GM21423 (cell line): ENCODE results near the gene CALML4.
"Not testable (repeated sequence)": the region's sequence is repeated elsewhere in the genome, so short reads cannot be mapped to it uniquely, and the experiment has no call there.

ENCODE experiments used
- ATAC-seq: cut with Tn5 transposase; IDR thresholded peaks from one replicate; pipeline ENCODE4 v1.9.1; 2021; ENCODE audit warnings: mild to moderate bottlenecking, moderate library complexity; ENCODE audit not compliant: unreplicated experiment

The CALML4 gene

DNA sequence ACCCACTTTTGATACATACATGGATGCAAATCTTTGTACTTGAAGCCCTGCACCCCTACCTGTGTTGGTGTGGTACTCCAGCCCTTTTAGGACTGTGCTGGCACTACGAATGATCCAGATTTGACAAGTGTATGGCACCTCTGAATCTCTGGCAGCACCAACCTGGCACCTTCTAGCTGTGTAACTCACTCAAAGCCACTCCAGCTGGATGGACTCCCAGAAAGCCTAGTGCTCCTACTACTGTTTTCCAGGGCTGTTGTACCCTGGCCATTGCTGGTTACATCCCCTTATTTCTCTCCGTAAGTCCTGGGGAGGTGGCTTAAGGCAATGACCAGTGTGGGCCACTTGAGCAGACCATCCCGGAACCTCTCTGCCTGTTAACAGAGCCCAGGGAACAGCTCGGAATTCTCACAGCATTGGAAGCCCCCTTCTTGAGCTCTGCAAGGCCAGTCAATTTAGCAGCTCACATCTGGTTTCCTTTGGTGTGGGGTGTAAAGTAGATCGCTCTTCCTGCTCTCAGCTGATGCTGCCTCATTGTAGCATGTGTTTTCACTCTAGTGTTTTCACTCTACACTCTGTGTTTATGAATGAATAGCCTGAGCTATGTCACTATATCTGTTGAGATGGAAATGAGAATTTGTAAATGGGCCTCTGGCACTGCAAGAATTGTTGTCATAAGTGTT lies 12.2 kb downstream of the CALML4 start:
- no peak for ATAC-seq

DNA sequence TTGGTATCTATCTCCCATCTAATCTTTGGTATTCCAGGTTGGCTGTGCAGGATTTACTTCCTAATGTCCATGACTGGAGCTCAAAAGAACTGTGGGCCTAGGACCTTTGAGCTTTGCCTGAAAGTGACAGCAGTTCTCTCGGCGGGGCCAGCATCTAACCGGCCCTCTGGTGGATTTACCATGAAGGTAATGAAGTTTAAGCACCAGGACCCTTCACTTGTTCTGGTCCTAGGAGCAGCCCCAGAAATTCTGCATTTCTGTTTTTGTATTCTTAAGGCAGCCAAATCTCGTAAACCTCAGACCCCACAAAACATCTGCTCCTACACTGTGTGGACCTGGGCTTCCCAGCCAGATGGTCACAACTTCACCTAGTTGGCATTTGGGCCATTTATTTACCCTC lies 13.0 kb downstream of the CALML4 start:
- ATAC-seq, result no peak

DNA sequence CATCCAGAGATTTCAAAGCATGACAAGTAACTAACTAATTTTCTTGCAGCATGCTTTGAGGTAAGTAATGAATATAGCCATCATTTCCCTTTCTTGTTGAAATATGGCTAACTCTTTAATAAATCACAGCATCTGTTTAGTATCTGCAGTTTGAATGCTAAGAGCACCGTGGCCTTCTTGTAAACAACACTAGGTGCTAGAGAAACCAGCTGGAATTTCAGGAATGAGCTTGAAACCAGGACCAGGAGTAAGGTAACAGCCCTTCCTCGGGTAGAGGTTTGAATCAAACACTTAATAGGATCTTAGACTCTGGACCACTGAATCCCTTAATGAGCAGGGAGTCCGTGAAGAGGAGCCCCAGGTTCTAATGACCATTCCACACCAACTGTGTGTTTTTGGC lies 13.6 kb downstream of the CALML4 start:
- no peak for ATAC-seq

DNA sequence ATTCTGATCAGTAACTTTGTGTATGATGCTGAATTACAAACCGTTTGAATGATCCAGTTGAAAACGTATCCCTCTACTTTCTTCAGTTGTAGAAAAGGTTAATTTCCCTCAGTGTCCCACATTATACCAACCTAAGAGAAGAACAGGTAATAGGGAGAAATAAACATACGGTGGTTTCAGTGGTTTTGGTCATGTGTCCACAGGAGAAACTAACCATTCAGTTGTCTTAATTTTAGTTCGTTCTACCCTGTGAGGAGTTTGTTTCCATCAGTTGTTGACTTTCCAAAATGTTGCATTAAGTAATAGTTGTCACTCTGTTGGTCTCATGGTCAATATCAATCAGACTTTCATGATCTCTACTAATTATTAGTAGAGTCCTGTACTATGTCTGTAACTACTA lies 15.1 kb downstream of the CALML4 start:
- no peak for ATAC-seq

DNA sequence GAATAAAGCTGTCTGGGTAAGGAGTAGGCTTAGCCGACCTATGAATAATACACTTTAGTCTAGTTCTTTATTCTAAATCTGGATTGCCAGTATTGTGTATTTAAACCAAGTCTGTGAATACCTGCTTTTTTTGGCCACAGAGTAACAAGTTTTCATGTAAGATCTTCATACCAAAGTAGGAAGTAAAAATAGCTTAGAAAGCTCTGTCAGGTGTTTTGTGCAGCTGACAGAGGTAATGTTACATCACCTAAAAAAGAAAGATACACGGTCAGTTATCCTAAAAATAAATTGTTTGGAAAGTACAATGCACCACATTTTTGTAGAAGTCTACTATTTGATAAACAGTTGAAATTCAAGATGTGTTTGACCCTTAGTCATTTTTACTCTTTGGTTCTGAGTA lies 16.5 kb downstream of the CALML4 start:
- no peak for ATAC-seq

DNA sequence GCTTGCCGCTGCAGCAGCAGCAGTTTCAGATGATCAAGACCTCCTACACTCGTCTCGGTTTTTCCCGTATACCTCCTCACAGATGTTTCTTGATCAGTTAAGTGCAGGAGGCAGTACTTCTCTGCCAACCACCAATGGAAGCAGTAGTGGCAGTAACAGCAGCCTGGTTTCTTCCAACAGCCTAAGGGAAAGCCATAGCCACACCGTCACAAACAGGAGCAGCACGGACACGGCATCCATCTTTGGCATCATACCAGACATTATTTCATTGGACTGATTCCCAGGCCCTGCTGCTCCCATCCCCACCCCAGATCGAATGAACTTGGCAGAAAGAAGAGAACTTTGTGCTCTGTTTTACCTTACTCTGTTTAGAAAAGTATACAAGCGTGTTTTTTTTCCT lies 17.6 kb downstream of the CALML4 start:
- ATAC-seq, result no peak

DNA sequence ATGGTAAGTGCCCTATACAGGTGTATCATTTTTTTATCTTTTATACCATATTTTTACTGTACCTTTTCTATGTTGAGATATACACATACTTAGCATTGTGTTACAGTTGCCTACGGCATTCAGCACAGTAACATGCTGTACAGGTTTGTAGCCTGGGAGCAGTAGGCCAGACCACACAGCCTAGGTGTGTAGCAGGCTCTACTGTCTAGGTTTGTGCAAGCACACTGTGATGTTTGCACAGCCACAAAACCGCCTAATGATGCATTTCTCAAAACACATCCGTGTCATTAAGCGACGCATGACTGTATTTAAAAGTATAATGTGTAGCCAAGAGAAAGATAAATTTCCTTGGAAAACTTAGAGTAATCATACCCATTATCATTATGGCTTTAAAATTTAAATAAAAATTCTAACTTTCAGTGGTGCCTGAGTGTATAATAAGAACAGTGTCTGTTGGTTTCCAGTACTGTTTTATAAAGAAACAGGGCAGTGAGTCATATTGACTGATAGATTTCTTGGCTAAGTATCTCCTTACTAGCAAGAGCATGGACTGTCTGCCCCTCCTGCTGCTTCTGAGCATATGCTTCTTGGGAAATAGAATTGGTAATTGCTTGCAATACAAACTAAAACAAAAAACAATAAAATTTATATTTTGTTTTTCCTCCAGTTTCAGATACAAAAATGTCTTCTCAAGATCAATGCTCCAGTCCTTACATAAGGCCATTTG lies 18.3 kb downstream of the CALML4 start:
- no peak for ATAC-seq

DNA sequence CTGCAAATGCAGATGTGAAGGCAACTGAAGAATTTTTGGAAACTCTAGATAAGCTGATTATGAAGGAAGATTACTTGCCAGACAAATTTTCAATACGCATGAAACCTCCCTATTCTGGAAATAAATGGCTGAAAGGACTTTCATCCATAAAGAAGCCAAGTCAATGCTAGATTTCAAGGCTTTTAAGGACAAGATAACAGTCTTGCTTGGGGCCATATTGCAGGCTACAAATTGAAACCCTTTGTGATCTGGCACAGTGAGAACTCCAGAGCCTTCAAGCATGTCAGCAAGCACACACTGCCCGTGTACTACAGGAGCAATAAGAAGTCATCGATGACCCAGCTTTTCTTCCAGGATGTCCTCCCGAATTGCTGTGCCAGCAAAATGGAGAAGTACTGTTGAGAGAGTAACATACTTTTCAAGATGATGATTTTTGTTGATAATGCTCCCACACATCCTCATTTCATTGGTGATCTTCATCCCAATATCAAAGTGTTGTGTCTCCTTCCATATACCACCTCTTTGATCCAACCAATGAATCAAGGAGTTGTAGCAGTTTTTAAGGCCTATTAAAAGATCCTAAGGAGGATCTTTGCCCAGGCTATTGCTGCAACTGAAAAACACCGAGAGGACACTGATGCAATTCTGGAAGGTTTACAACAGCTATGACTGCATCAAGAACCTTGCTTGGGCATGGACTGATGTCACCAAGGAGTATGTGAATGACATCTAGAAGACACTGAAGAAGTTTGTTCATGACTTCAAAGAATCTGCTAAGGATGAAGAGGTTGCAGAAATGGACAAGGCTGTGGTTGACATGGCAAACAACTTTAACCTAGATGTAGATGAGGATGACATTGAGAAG lies 20.3 kb downstream of the CALML4 start:
- ATAC-seq, result no peak

DNA sequence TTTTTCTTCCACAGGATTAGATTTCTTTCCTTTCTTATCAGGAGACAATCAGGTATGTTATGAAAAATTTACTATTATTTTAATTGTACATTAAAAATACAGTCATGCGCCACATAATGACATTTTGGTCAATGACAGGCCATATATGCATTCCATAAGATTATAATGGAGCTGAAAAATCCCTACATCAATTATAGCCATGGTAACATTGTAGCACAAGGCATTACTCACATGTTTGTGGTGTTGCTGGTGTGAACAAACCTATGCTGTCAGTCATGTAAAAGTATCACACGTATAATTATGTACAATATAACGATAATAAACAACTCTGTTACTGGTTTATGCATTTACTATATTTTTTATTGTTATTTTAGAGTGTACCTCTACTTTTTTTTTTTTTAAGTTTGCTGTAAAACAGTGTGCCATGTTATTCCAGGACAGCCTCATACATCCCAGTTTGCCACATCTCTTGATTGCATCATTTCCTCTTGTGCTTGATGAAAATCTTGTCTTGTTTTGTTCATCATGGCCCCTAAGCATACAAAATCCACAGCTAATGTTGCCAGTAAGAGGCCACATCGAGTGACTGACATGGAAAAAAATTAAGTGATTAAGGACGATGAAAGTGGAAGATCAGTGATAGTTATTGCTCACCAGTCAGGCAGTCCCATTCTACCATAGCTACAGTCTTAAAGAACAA lies 21.4 kb downstream of the CALML4 start:
- no peak for ATAC-seq

DNA sequence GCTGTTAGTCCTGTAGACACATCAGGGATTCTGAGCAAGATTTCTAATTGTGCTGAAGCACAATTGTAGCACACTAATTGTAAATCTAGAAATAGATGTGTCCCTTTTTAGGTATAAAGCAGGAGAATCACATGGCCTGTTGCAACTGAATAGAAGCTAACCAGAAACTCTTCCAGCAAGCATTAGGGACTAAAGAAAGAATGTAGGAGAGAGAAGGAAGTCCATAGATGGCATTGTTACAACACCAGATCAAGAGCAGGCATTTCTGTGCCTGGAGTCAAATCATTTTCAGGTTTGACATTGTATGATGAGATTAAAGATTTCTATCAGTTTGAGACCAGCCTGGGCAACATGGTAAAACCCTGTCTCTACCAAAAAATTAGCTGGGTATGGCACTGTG lies 27.4 kb downstream of the CALML4 start:
- ATAC-seq, result no peak

DNA sequence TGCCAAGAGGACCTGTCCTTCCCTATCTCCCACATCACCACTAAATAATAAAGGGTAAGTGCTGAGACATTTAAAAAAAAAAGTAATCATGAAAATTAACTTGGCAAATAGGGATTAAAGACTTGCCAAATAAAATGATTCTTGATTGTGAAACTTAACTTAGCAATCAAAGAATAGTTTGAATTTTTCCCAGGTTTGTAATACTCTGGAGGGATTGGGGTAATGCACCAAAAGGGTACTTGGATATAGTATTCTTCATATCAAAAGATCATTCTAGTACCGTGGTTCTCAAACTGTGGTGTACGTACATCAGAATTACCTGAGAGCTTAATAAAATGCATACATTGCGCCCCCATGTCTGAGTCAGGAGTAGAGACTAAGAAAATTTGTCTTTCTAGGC lies 28.5 kb downstream of the CALML4 start:
- ATAC-seq, result no peak

DNA sequence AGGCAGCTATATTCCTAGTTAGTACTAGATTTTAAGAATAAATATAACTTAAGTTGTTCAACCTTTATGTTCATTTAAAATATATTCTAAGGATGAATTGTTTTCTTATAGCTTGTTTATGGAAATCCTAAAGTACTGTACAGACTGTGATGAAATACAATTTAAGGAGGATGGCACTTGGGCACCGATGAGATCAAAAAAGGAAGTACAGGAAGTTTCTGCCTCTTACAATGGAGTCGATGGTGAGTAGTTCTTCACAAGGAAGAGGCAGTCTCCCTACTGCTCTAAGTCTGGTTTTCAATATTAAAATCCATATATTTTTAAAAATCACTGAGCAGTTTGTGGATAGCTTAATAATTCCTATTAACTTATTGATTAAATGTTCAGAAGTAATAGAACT lies 29.6 kb downstream of the CALML4 start:
- ATAC-seq, result no peak

DNA sequence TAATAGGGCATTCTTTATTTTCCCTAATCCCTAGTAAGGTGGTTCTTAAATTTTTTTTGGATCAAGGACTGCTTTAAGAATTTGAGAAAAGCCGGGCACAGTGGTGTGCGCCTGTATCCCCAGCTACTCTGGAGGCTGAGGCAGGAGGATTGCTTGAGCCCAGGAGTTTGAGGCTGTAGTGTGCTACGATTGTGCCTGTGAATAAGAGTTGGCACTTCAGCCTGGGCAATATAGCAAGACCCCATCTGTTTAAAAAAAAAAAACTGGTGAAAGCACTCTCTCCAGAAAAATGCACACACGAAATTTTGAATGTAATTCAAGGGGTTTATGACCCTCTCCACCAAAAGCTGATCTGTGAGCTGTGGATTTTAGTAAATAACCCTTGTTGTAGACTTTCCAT lies 32.0 kb downstream of the CALML4 start:
- ATAC-seq, result no peak

DNA sequence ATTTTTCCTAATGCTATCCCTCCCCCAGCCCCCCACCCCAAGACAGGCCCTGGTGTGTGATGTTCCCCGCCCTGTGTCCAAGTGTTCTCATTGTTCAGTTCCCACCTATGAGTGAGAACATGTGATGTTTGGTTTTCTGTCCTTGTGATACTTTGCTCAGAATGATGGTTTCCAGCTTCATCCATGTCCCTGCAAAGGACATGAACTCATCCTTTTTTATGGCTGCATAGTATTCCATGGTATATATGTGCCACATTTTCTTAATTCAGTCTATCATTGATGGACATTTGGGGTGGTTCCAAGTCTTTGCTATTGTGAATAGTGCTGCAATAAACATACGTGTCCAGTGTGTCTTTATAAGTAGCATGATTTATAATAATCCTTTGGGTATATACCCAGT lies 33.1 kb downstream of the CALML4 start:
- not testable (repeated sequence) for ATAC-seq

DNA sequence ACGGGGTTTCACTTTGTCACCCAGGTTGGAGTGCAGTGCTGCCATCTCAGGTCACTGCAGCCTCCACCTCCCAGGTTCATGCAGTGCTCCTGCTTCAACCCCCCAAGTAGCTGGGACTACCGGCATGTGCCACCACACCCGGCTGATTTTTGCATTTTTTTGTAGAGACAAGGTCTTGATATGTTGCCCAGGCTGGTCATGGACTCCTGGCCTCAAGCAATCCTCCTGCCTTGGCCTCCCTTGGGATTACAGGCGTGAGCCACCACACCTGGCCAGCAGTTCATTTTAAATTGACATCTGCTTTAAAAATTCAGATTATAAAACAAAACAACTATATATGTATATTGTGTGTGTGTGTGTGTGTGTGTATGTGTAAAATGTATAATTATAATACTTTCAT lies 38.3 kb downstream of the CALML4 start:
- no peak for ATAC-seq

DNA sequence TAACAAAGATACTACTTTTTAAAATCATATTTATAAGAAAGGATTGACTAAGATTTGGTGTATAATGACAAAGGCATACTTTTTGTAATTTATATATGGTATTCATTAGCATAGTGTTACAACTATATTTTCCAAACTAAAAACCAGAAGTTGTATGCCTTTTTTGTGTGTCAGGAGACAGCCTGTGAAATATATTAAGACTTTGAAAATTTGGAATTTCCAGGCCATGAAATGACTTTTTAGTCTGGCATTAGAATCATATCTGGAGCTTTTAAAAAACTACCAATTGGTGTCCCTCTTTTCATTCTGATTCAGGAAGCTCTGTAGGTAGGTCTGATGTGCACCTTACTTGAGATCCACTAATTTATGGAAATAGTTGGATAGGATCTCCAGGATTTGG lies 41.9 kb downstream of the CALML4 start:
- ATAC-seq, result no peak

DNA sequence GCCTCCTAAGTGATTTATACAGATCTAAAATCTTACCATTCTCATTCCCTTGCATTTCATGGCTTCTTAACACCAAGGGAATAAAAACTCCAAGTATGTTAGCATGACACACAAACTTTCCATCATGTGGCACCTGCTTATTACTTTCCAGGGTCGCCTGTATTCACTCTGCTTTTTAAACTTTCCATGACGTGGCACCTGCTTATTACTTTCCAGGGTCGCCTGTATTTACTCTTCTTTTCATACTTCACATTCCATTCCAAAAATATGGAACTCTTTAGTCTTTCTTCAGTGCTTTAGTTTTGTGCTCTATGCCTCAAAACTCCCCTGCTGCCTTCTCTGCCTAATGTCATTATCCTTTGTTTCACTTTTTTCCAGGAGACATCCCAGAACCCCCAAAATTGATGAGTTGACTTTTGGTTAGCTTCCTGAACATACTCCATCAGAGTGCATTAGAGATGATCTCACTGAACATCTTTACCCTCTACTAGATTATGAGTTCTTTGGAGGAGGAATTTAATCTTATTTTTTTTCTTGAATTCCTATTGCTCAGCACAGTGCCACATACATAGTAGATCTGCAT lies 47.0 kb downstream of the CALML4 start:
- ATAC-seq, result no peak

DNA sequence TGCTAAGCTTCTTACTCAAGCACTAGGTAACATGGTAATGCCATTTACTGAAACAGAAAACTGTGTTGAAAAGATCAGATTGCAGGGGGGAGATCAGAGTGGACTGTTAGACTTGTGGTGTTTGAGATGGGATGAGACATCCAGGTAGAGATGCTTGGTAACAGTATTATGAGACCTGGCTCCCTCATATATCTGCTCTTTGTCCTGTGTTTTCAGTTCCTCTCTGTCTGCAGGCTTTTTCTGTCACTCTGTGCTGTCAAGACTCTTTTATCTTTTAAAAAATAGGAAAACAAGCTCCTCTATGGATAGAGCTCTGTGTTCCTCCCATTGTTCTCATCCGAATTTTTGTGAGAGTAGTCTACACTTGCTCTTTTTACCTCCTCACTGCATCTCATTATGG lies 48.1 kb downstream of the CALML4 start:
- no peak for ATAC-seq

DNA sequence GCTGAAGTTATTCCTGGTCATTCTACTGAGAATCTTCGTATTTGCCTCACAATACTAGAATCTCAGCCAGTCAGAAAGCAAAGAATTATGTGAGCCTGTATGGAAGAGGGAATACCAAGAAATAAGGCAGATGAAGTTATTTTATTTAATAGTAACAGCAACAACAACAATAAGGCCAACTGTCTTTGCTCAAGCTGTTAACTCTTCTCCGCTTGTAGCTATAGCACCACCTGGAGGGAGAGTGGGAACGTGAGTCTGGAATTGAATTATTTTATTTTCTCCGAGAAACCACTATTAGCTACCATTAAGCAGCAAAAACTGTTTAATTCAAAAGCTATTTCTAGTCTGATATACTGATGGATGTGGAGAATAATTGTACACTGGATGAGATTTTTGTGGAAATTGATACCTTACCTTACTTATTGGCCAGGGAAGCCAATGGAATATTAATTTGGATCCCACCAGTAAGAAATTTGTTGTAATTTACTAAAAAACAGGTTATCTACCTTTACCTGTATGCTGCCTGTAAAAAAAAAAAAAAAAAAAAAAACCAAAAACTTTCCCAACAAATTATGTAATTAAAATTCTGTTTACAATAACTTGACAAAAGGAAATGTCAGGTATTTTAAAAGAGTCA lies 50.1 kb downstream of the CALML4 start:
- no peak for ATAC-seq

DNA sequence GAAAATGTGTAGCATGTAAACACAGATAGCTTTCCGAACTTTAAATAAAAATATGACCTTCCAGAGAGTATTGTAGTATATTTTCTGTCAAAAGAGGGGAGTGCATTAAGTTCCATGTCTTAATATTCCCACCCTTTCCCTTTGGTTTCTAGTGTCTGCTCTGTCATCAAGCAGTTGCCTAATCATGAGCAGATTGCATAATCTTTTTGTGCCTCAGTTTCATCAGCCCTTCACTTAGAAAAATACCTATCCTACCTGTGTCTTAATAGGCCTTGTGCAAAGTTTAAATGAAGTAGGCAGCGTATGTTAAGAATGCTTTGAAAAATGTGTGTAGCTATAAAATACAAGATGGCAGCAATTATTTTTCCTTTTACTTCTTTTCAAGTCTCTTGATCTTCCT lies 52.8 kb downstream of the CALML4 start:
- ATAC-seq, result no peak
